WI38 (cell line): ENCODE measurements around the gene PIN1.
"Not testable (repeated sequence)": the region's sequence is repeated elsewhere in the genome, so short reads cannot be mapped to it uniquely, and the experiment has no call there.

Experiments
- H3K4me3 ChIP-seq: 2 replicates; pipeline ENCODE4 v1.5.1; 2011; ENCODE audit warnings: low read depth, mild to moderate bottlenecking, control low read depth, low read length
- CTCF ChIP-seq: IDR thresholded peaks from 2 replicates; pipeline ENCODE4 v1.5.1; 2012; ENCODE audit warnings: low read depth, mild to moderate bottlenecking, control low read depth, low read length

The PIN1 gene

GRCh38 chr19:9836021-9836420 lies 903 bp downstream of the PIN1 start:
- TF ChIP-seq CTCF, result no peak
- peak overlapping the region; percentile 93 for H3K4me3 ChIP-seq

GRCh38 chr19:9838324-9838723 lies 3.2 kb downstream of the PIN1 start:
- TF ChIP-seq CTCF, result no peak
- H3K4me3 ChIP-seq, result no peak overlapping the region

- TF ChIP-seq CTCF, result no peak
- H3K4me3 ChIP-seq, result no peak overlapping the region
These were observed 4.3 kb downstream of the PIN1 start for GRCh38 chr19:9839415-9839814.

- TF ChIP-seq CTCF, result no peak
- no peak overlapping the region for H3K4me3 ChIP-seq
These were observed 7.9 kb downstream of the PIN1 start for GRCh38 chr19:9842834-9843625.

GRCh38 chr19:9843626-9844273 lies 8.6 kb downstream of the PIN1 start:
- H3K4me3 ChIP-seq, result not testable (repeated sequence)

- H3K4me3 ChIP-seq, result no peak overlapping the region
- peak; percentile 72 for TF ChIP-seq CTCF
These were observed 12.1 kb downstream of the PIN1 start for GRCh38 chr19:9847087-9847671.

- H3K4me3 ChIP-seq, result no peak overlapping the region
- TF ChIP-seq CTCF, result 0 out of 2 replicates have a peak, but pooled peaks have one; percentile 15
These were observed 12.9 kb downstream of the PIN1 start for GRCh38 chr19:9848060-9848459.
